HEK293T (cell line): ENCODE measurements around the gene DDX24.

Experiments
- BHLHE40 ChIP-seq: fragments of 450-650 bp; IDR thresholded peaks from 2 replicates; pipeline ENCODE4 v1.6.1; 2016; ENCODE audit warnings: mild to moderate bottlenecking, moderate library complexity, borderline replicate concordance
- CTBP1 ChIP-seq: fragments of 450-650 bp; IDR thresholded peaks from 2 replicates; pipeline ENCODE4 v1.6.1; 2016; ENCODE audit warnings: borderline replicate concordance
- ELF4 ChIP-seq: fragments of 450-650 bp; IDR thresholded peaks from 2 replicates; pipeline ENCODE4 v1.6.1; 2017; ENCODE audit warnings: antibody characterized with exemption
- FOXK2 ChIP-seq: fragments of 450-650 bp; IDR thresholded peaks from 2 replicates; pipeline ENCODE4 v1.6.1; 2016; ENCODE audit warnings: mild to moderate bottlenecking
- FOXM1 ChIP-seq: fragments of 450-650 bp; IDR thresholded peaks from 2 replicates; pipeline ENCODE4 v1.6.1; 2017; ENCODE audit warnings: mild to moderate bottlenecking, borderline replicate concordance
- LEF1 ChIP-seq: fragments of 450-650 bp; IDR thresholded peaks from 2 replicates; pipeline ENCODE4 v1.6.1; 2017; ENCODE audit warnings: mild to moderate bottlenecking, borderline replicate concordance
- SP1 ChIP-seq: fragments of 450-650 bp; IDR thresholded peaks from 2 replicates; pipeline ENCODE4 v1.6.1; 2017
- SUZ12 ChIP-seq: fragments of 450-650 bp; IDR thresholded peaks from 2 replicates; pipeline ENCODE4 v1.6.1; 2016; ENCODE audit warnings: mild to moderate bottlenecking
- TARDBP ChIP-seq: fragments of 450-650 bp; IDR thresholded peaks from 2 replicates; pipeline ENCODE4 v1.6.1; 2016
- ZNF384 ChIP-seq: fragments of 450-650 bp; IDR thresholded peaks from 2 replicates; pipeline ENCODE4 v1.6.1; 2016
- TF ChIP-seq, protein P1 (sequence below): fragments of 450-650 bp; IDR thresholded peaks from 2 replicates; pipeline ENCODE4 v1.6.1; 2016

DNA sequence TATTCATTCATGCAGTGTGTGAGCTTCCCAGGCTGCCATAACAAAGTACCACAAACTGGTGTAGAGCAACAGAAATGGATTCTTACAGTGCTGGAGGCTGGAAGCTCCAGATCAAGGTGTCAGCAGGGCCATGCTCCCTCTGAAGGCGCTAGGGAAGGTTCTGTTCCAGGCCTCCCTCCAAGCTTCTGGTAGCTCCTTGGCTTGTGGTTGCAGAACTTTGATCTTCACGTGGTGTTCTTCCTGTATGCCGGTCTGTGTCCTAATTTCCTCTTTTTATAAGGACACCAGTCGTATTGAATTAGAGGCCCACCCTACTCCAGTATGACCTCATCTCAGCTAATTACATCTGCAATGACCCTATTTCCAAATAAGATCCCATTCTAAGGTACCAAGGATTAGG, 51.7 kb downstream of the DDX24 start:
- TF ChIP-seq BHLHE40 = no peak
- TF ChIP-seq, protein P1, sequence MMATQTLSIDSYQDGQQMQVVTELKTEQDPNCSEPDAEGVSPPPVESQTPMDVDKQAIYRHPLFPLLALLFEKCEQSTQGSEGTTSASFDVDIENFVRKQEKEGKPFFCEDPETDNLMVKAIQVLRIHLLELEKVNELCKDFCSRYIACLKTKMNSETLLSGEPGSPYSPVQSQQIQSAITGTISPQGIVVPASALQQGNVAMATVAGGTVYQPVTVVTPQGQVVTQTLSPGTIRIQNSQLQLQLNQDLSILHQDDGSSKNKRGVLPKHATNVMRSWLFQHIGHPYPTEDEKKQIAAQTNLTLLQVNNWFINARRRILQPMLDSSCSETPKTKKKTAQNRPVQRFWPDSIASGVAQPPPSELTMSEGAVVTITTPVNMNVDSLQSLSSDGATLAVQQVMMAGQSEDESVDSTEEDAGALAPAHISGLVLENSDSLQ = no peak
- TF ChIP-seq SP1 = no peak
- TF ChIP-seq FOXK2 = no peak
- no peak for TF ChIP-seq FOXM1
- no peak for TF ChIP-seq ELF4
- TF ChIP-seq SUZ12 = no peak
- TF ChIP-seq CTBP1 = no peak
- no peak for TF ChIP-seq ZNF384
- no peak for TF ChIP-seq LEF1
- no peak for TF ChIP-seq TARDBP
